ENCODE measurements around the gene MYO1D. TPM values are rescaled to one million over a fixed set of nuclear protein-coding genes. Genes with fewer than 3 reads are reported as not detected.

Gene MYO1D
- total RNA-seq, 1 experiment from 2014 or later, result 35.7 TPM

DNA sequence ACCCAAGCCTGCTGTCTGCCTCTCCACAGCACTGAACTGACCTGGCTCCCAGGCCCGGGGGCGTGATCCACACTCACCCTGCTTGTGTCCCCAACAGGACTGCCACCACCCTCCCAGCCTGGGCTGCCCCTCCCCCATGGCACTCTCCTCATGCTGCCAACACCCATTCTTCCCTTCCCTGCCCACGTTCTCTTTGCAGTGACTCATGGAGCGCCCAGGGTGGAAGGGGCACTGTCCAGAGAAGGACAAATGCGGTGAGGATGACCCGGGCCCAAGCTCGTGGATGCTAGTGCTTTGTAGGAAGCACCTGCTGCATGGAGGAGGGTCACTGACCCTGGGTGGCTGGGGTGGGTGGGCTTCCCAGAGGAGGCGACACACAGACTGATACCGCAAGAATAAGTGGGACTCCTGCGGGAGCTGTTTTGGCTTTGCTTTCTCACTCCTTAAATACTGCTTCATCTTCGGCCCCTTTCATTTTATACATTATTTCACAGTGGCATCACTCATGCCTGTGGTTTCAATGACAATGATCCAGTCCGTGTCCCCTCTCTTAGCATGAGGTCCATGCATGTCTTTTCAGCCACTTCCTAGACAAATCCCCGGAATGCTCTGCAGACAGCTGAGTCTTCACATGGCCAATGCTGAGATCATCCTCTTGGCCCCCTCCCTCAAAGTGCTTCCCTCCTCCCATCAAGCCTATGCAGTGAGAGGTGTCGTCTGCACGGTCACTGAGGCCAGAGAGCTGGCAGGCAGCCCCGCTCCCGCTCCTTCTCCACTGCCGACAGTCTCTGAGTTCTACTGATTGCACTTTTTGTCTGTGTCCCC, 372.5 kb downstream of the MYO1D start:
- H3K27ac ChIP-seq (ENCODE audit: low read depth, low read length), result no peak overlapping the region
- no peak for TF ChIP-seq POLR2A (IDR thresholded peaks at IDR 0.05; ENCODE audit: borderline replicate concordance, extremely low read depth, insufficient read depth, insufficient read length)
- TF ChIP-seq, protein P1, sequence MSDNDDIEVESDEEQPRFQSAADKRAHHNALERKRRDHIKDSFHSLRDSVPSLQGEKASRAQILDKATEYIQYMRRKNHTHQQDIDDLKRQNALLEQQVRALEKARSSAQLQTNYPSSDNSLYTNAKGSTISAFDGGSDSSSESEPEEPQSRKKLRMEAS (IDR thresholded peaks at IDR 0.05), result peak; percentile 47
- TF ChIP-seq, protein P2, sequence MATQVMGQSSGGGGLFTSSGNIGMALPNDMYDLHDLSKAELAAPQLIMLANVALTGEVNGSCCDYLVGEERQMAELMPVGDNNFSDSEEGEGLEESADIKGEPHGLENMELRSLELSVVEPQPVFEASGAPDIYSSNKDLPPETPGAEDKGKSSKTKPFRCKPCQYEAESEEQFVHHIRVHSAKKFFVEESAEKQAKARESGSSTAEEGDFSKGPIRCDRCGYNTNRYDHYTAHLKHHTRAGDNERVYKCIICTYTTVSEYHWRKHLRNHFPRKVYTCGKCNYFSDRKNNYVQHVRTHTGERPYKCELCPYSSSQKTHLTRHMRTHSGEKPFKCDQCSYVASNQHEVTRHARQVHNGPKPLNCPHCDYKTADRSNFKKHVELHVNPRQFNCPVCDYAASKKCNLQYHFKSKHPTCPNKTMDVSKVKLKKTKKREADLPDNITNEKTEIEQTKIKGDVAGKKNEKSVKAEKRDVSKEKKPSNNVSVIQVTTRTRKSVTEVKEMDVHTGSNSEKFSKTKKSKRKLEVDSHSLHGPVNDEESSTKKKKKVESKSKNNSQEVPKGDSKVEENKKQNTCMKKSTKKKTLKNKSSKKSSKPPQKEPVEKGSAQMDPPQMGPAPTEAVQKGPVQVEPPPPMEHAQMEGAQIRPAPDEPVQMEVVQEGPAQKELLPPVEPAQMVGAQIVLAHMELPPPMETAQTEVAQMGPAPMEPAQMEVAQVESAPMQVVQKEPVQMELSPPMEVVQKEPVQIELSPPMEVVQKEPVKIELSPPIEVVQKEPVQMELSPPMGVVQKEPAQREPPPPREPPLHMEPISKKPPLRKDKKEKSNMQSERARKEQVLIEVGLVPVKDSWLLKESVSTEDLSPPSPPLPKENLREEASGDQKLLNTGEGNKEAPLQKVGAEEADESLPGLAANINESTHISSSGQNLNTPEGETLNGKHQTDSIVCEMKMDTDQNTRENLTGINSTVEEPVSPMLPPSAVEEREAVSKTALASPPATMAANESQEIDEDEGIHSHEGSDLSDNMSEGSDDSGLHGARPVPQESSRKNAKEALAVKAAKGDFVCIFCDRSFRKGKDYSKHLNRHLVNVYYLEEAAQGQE (IDR thresholded peaks at IDR 0.05; ENCODE audit: low read depth), result no peak
- TF ChIP-seq JUND (IDR thresholded peaks at IDR 0.05), result 0 out of 2 replicates have a peak, but pooled peaks have one; percentile 18
- no peak for TF ChIP-seq ZFX (IDR thresholded peaks at IDR 0.05)
- no peak for TF ChIP-seq POLR2AphosphoS5 (IDR thresholded peaks at IDR 0.05; ENCODE audit: low read depth, low read length)
- TF ChIP-seq SP1 (IDR thresholded peaks at IDR 0.05; ENCODE audit: low read depth), result peak; percentile 46; the same call in 1 of the 2 replicates
- TF ChIP-seq SRF (IDR thresholded peaks at IDR 0.05; ENCODE audit: low read depth), result no peak
- TF ChIP-seq EGR1 (IDR thresholded peaks at IDR 0.05; ENCODE audit: low read depth), result peak; percentile 68
- TF ChIP-seq, protein P3, sequence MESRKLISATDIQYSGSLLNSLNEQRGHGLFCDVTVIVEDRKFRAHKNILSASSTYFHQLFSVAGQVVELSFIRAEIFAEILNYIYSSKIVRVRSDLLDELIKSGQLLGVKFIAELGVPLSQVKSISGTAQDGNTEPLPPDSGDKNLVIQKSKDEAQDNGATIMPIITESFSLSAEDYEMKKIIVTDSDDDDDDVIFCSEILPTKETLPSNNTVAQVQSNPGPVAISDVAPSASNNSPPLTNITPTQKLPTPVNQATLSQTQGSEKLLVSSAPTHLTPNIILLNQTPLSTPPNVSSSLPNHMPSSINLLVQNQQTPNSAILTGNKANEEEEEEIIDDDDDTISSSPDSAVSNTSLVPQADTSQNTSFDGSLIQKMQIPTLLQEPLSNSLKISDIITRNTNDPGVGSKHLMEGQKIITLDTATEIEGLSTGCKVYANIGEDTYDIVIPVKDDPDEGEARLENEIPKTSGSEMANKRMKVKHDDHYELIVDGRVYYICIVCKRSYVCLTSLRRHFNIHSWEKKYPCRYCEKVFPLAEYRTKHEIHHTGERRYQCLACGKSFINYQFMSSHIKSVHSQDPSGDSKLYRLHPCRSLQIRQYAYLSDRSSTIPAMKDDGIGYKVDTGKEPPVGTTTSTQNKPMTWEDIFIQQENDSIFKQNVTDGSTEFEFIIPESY (IDR thresholded peaks at IDR 0.05; ENCODE audit: extremely low read depth, insufficient replicate concordance, low read length), result no peak
- RAD21 ChIA-PET (ENCODE audit: low non-redundant PET in 1 of 2, low total read pairs in 2 of 2, uncharacterized antibody in 2 of 2, unreplicated experiment in 2 of 2), result no interaction called here
- ATAC-seq (peak; percentile 61; the same call in 1 of the 2 replicates), DNase-seq (ENCODE audit: low read depth, low spot score) (no peak)
- H4K20me1 ChIP-seq (ENCODE audit: insufficient read depth), result no peaks in the 10 kb centered on the region
- H3K27me3 ChIP-seq (ENCODE audit: insufficient read depth, low read length), result no peaks in the 10 kb centered on the region
- peak overlapping the region in 1 of 2 experiments; percentile 39; a peak in 2 of 4 replicates for H3K4me3 ChIP-seq (replicated peaks in 1 of 2; ENCODE audit: low read depth in 1 of 2, low read length in 2 of 2)
- H3K4me2 ChIP-seq (ENCODE audit: low read length), result peak overlapping the region; percentile 72
- no peaks in the 10 kb centered on the region for H3K79me2 ChIP-seq (ENCODE audit: insufficient read depth, low read length)
- CTCF ChIA-PET, result no interaction called here
- peaks cover 16 to 24% of the 10 kb centered on the region in 2 experiments for H3K4me1 ChIP-seq (ENCODE audit: control insufficient read depth in 1 of 2, insufficient read depth in 2 of 2, low read length in 2 of 2)
- BruUV-seq (replicated peaks), result no TSS peak
- no peaks in the 10 kb centered on the region for H3K9me2 ChIP-seq (ENCODE audit: insufficient read depth)
- H3K9me3 ChIP-seq (ENCODE audit: control insufficient read depth in 1 of 2, insufficient read depth in 1 of 2, low read depth in 1 of 2, low read length in 2 of 2), result no peaks in the 10 kb centered on the region
- H3K9ac ChIP-seq (ENCODE audit: low read length), result no peak overlapping the region; the same call in 1 of the 2 replicates
- POLR2A ChIA-PET, result no interaction called here
- no peak overlapping the region for H2AFZ ChIP-seq (ENCODE audit: low read depth, low read length, poor library complexity, severe bottlenecking)
- intact Hi-C loops (cut with micrococcal nuclease), result no loop called here
- no peaks in the 10 kb centered on the region for H3K36me3 ChIP-seq (ENCODE audit: control insufficient read depth in 1 of 2, insufficient read depth in 2 of 2, low read length in 2 of 2)

Data from HCT116 (cell line).